ENCODE results near the gene NCS1. TPM values are rescaled to one million over a fixed set of nuclear protein-coding genes. Genes with fewer than 3 reads are reported as not detected.

NCS1 gene
- total RNA-seq, 2 donors from 2014 or later, result 0.12 to 0.31 TPM

Other genes with a start within 250 kb of the NCS1 start
- gene FNBP1, start 129.2 kb upstream of the NCS1 start, total RNA-seq, result 100 to 1,000 TPM; 219 to 221 TPM
- gene GPR107, start 118.5 kb upstream of the NCS1 start, total RNA-seq, result 10 to 100 TPM; 22.1 to 26.2 TPM
- under 1 TPM in 1 of 2 donors, not detected in 1; 0.12 TPM for gene HMCN2, start 93.4 kb downstream of the NCS1 start, total RNA-seq